ENCODE data around the gene GRK6.
"Not testable (repeated sequence)": the region's sequence is repeated elsewhere in the genome, so short reads cannot be mapped to it uniquely, and the experiment has no call there.

The GRK6 gene

DNA sequence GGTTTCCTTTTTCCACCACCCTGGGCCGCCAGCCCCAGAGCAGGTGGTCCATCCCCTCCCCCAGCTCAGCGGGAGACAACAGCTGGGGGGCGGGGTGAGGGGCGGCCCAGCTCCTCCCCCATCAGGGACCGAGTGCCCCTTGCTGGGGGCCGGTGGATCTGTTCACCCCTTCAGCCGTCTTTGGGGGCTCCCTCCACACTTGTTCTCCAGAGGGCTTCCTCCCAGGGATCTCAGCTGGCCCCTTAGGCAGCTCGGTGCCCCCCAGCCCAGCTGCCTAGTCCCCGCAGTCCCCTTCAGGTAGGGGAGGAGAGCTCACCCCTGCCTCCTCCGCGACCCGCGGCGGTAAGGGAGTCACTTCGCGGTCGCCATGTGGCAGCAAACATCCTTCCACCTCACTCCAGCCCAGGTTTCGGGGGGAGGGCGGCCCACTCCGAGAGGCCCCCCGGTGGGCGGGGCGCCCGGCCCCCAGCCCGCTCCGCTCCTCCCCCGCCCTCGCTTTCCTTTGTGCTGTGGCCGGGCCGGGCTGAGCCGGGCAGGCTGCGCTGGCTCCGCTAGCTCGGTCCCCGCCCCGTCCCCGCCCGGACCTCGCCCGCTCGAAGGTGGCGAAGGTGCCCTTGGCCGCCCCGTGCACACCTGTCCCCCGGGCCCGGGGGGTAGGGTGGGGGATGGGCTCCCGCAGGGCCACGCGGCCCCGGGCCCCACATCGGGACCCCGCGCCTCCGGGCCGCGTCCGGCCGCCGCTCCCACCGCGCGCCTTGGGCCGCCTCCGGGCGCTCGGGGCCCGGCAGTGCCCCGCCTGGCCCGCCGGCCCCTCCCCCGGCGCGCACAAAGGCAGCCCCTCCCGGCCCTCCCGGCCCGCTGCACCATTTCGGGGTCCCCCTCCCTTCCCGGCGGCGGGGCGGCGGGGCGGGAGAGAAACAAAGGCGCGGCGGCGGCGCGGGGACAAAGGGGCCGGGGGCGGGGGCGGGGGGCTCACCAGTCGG is 46.3 kb downstream of the GRK6 start:
- no peak for DNase-seq

DNA sequence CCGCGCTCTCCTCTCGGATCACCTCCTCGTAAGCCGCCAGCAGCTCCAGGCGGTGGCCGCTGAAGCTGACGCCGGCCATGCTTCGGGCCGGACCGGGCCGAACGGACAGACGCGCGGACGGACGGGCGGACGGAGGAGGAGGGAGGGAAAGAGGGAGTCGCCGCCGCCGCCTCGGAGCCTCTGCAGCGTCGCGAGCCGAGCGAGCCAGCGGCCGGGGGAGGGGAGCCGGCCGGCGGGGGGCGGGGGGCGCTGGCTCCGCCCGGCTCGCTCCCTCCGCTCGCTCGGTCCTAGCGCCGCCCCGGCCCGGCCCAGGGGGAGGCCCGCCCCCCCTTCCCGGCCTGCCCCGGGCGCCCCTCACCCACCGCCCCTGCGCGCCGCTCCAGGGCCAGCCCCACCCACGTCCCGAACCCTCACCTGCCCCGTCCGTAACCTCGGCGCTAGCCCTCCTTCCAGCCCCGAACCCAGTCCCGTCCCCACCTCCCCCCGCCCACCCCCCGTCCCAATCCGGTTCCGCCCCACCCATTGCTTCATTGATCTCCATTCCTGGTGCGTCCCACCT is 47.0 kb downstream of the GRK6 start, which contains the start of gene DBN1:
Gene DBN1, minus strand, starts transcription at position 192 of the 559 bp plus-strand sequence. Its CDS starts 113 bp downstream, at position 79.
- no peak for DNase-seq

DNA sequence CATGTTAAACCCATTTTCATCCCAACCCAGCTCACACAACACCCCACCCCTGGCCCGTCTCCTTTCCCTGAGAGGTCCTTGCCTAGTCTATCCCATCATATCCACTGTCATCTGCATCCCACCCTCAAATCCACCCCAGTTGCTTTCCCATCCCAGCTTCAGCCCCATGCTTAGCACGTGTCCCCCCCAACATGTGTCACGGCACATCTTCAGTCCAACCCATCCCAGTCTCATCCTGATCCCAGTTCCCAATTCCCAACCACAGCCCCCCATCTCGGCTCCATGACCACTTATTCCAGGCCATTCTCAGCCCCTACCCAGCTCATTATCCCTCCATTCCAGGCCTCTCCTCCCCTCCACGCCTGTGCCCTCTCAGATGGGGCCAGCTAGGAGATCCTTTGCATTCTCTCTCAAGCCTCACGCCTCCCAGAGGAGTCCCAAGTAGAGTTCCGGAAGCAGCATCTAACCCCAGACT is 47.6 kb downstream of the GRK6 start:
- DNase-seq = no peak

- no peak for DNase-seq
Observed at GRCh38 chr5:177474846-177475562, 48.5 kb downstream of the GRK6 start.

DNA sequence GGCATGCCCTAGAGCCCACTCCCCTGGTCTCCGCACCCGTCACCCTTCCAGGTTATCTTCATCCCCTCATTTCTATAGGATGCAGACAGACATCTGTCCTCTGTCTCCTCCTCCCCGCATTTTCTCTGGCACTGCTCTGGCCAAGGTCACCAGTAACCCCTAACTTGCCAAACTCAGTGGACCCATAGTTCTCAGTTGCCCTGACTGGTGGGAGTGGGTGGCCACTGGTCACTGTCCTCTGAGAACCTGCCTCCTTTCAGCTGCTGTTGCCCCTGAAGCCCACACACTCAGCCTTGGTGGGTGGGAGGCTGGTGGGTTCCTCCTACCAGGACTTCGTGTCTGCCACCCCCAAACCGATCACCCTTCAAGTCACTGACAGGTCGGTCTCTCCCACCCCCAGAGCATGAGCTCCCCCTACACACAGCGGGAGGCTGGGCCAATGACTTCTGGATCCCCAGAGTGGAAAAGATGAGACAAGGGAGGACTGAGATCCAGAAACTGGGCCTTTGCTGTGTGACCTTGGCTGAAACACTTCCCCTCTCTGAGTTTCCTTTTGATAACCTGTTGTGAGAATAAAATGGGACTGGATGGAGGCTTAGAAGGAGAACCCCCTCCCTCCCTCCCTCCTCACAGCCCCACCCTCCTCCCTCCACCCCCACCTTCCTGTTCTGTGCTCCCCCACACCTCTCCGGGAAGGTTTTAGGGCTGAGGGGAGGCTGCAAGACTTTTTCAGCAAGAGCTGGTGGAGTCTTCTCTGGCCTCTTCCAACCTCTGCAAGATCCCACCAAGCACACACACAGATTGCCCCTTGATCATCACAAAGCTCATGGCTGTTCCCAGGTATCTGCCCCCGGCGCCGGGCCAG is 49.3 kb downstream of the GRK6 start:
- DNase-seq = no peak

DNA sequence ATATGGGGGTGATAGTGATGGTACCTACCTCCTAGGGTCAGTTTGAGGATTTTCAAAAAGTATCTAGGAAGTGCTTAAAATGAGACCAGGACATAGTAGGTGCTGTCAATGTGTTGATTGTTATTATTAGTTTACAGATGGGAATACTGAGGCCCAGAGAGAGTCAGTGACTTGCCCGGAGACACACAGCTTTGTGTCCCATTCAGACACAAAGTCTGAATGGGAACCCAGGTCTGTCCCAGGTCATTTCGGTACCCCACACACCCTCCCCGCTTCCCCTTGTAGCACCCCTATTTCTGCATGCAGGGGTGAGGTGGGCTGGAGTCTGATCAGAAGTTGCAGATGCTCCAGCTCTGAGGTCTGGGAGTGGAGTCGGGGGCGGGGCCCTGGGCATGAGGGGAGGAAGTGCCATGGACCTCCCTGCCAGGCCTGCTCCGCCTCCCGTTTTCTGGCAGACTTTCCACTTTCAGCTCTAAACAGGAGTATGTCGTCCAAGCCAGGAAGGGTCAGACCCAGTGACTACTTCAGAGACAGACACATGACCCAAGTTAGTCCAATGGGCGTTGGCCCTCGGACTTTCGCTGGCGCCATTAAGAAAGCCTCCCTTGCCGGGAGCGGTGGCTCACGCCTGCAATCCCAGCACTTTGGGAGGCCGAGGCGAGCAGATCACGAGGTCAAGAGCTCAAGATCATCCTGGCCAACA is 50.2 kb downstream of the GRK6 start:
- no peak for DNase-seq

GRCh38 chr5:177477701-177478477 is 51.4 kb downstream of the GRK6 start:
- DNase-seq = no peak

DNA sequence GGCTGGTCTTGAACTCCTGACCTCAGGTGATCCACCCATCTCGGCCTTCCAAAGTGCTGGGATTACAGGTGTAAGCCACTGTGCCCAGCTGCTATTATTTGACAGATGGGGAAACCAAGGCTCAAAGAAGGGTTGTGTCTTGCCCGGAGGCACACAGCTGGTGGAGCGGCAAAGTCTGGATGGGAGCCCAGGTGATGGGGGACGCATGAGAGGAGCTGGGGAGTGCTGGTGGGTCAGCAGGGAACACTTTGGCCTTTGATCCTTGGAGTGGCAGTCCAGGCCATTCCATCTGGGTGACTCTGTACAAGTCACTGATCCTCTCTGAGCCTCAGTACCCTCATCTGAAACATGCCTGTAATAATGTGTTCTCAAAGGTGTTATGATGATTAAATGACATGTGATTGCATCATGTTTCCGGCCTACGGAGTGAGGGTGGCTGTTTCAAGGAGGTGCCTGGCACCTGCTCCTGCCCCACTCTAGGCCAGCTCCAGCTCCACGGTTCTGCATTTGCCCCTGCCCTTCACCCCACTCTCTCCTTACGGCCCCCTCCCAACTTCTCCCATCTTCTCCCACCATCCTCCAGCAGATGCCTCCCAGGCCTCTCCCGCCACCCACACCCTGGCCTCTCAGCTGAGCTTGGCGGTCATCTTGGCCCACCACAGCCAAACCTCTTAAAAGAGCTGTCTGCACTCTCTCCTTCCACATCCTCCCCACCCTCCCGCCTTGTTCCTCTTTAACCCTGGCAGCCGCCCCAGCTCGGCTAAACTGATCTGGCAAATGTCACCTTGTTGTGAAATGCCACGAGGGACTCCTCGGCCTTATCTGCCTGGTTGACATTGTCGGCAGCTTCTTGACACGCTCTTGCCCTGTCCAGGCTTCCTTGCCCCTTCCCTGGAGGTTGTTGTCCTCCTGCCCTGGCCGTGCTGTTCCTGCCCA is 52.5 kb downstream of the GRK6 start:
- peak; percentile 59 for DNase-seq

- DNase-seq = no peak
Observed at GRCh38 chr5:177479774-177480173, 53.3 kb downstream of the GRK6 start.

- no peak for DNase-seq
Observed at GRCh38 chr5:177482359-177482795, 55.9 kb downstream of the GRK6 start.

- no peak for DNase-seq
Observed at GRCh38 chr5:177483042-177483441, 56.6 kb downstream of the GRK6 start.

- no peak for DNase-seq
Observed at GRCh38 chr5:177483994-177484901, 57.8 kb downstream of the GRK6 start.

DNA sequence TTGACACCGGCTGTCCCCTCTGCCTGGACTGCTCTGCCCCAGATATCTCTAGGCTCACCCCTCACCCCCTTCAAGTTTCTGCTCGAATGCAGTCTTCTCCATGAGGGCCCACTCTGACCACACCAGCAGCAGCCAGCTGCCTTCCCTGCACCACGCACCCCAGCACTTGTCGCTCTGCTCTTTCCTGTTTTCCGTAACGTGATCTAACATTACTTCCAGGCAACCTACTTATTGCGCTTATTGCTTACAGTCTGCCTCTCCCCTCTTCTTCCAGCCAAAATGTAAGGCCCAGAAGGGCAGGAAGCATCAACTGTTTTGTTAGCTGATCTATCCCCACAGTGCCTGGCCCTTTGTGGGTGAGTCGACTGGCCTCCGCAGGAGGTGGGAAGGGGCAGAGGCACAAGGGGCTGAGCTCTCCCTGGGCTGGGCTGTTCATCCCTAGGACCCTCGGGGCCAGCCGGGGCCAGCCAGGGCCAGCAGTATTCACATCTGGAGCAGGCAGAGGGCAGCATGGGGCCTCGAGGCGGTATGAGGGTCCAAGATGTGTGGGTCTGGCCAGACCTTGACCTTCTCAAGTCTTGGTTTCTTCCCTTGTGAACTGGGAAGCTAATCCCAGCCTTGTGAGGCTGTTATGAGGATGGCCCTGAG is 58.5 kb downstream of the GRK6 start:
- DNase-seq = no peak

DNA sequence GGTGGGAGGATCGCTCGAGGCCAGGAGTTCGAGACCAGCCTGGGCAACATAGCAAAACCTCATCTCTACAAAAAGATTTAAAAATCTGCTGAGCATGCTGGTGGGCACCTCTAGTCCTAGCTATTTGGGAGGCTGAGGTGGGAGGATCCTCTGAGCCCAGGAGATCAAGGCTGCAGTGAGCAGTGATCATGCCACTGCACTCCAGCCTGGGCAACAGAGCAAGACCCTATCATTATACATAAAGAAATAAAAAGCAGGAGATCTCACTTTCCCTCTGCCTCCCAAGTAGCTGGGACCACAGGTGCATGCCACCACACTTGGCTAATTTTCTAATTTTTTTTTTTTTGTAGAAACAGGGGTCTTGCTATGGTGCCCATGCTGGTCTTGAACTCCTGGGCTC is 59.3 kb downstream of the GRK6 start:
- not testable (repeated sequence) for DNase-seq

DNA sequence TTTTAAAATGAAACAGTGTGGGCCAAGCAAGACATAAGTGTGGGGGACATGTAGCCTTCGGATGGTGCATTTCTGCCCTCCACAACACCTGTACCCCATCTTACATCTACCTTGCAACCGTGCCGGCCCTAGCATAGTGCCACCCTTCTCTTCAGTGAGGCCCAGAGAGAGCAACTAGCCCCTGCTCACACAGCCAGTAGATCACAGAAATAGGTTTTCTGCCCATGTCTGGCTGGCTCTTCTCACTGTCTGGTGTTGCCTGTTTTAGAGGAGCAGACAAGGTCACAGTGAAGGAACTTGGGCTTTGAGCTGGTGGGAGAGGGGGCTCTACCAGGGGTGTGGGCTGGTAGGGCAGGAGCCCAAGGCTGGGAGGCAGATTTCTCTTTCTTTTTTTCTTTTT is 59.8 kb downstream of the GRK6 start:
- DNase-seq = no peak

DNA sequence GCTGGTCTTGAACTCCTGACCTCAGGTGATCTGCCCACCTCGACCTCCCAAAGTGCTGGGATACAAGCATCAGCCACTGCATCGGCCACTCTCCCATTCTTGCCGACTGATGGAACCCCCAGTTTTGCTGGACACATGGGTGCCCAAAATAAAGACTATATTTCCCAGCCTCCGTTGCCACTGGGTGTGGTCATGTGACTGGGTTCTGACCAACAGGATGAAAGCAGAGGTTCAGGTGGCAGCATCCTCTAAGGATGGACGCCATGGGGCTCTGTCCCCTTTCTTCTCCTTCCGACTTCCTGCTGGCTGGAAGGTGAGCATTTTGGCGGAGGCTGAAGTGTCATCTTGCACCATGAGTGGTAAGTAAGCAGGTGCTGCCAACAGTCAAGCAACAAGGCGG is 60.7 kb downstream of the GRK6 start:
- no peak for DNase-seq

- no peak for DNase-seq
Observed at GRCh38 chr5:177487975-177488374, 61.5 kb downstream of the GRK6 start.

DNA sequence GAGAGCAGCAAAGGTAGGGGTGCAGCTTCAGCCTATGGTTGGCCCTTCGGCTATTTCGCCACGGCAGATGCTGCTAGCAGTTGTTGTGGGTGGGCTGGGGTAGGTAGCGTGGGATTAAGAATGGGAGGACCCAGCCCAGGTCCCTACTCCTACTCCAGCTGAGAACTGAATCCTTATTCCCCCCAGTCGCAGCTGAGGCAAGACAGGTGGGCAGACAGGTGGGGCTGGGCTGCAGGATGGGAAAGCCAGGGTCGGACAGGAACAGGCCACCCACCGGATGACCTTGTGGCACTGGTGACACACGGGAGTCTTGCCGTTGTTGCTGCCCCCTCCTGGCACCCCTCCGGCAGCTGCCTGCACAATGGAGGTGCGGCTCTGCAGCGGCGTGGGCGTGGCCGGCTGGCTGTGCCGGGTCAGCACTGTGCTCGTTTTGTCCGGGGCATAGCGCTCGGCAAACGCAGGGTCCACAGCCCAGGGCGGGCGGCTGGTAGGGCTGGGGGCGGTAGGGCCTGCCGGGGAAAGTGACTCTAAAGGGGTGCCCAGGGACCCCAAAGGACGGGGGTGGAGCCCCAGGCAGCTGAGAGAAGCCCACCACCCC is 62.7 kb downstream of the GRK6 start:
- no peak for DNase-seq
